BLaER1 (cell line): ENCODE measurements around the gene SASS6.

Experiments
- H3K27ac ChIP-seq: shearing (Covaris generic); formaldehyde crosslinking; 2 replicates; pipeline ENCODE4 v1.8.1; 2022
- H3K27me3 ChIP-seq: shearing (Covaris generic); formaldehyde crosslinking; 2 replicates; pipeline ENCODE4 v1.8.1; 2022
- H3K36me3 ChIP-seq: shearing (Covaris generic); formaldehyde crosslinking; 2 replicates; pipeline ENCODE4 v1.8.1; 2022
- H3K4me1 ChIP-seq: shearing (Covaris generic); formaldehyde crosslinking; 2 replicates; pipeline ENCODE4 v1.8.1; 2022
- H3K4me2 ChIP-seq: shearing (Covaris generic); formaldehyde crosslinking; 2 replicates; pipeline ENCODE4 v1.8.1; 2022
- H3K4me3 ChIP-seq: shearing (Covaris generic); formaldehyde crosslinking; 2 replicates; pipeline ENCODE4 v1.8.1; 2022
- H3K9ac ChIP-seq: shearing (Covaris generic); formaldehyde crosslinking; 2 replicates; pipeline ENCODE4 v1.8.1; 2022
- H3K9me3 ChIP-seq: shearing (Covaris generic); formaldehyde crosslinking; 2 replicates; pipeline ENCODE4 v1.8.1; 2022
- H4K20me1 ChIP-seq: shearing (Covaris generic); formaldehyde crosslinking; 2 replicates; pipeline ENCODE4 v1.8.1; 2022
- Cebpa-rat ChIP-seq: shearing (Covaris generic); IDR thresholded peaks from 2 replicates; pipeline ENCODE4 v1.8.1; 2022

The SASS6 gene

GRCh38 chr1:100076319-100076718, 56.4 kb downstream of the SASS6 start:
- Histone ChIP-seq H3K27me3 (no peaks in the 10 kb centered on the region), H3K4me2 (no peak overlapping the region), H3K27ac (no peak overlapping the region), H4K20me1 (no peaks in the 10 kb centered on the region), H3K36me3 (peaks cover 88% of the 10 kb centered on the region), H3K9me3 (no peaks in the 10 kb centered on the region), H3K9ac (no peak overlapping the region), H3K4me3 (no peak overlapping the region), H3K4me1 (no peaks in the 10 kb centered on the region)
- TF ChIP-seq Cebpa-rat: no peak

- no peak overlapping the region for H3K27ac ChIP-seq
- no peak overlapping the region for H3K9ac ChIP-seq
- H3K36me3 ChIP-seq: peaks cover 88% of the 10 kb centered on the region
- no peaks in the 10 kb centered on the region for H4K20me1 ChIP-seq
- TF ChIP-seq Cebpa-rat: no peak
- H3K4me3 ChIP-seq: no peak overlapping the region
- H3K4me2 ChIP-seq: no peak overlapping the region
- H3K9me3 ChIP-seq: no peaks in the 10 kb centered on the region
- H3K27me3 ChIP-seq: no peaks in the 10 kb centered on the region
- no peaks in the 10 kb centered on the region for H3K4me1 ChIP-seq
Observed at GRCh38 chr1:100075773-100076172, 57.0 kb downstream of the SASS6 start.

GRCh38 chr1:100074604-100075395, 57.9 kb downstream of the SASS6 start:
- no peaks in the 10 kb centered on the region for H3K9me3 ChIP-seq
- H3K27me3 ChIP-seq: no peaks in the 10 kb centered on the region
- no peaks in the 10 kb centered on the region for H3K4me1 ChIP-seq
- TF ChIP-seq Cebpa-rat: no peak
- H4K20me1 ChIP-seq: 0 out of 2 replicates have a peak, but pooled peaks cover 4% of the 10 kb centered on the region
- H3K4me2 ChIP-seq: no peak overlapping the region
- H3K27ac ChIP-seq: no peak overlapping the region
- H3K9ac ChIP-seq: no peak overlapping the region
- H3K4me3 ChIP-seq: no peak overlapping the region
- H3K36me3 ChIP-seq: peaks cover 88% of the 10 kb centered on the region

GRCh38 chr1:100073531-100073930, 59.2 kb downstream of the SASS6 start:
- Histone ChIP-seq H3K4me2 (no peak overlapping the region), H3K4me3 (no peak overlapping the region), H4K20me1 (0 out of 2 replicates have a peak, but pooled peaks cover 17% of the 10 kb centered on the region), H3K9ac (no peak overlapping the region), H3K4me1 (no peaks in the 10 kb centered on the region), H3K27me3 (no peaks in the 10 kb centered on the region), H3K27ac (no peak overlapping the region), H3K9me3 (no peaks in the 10 kb centered on the region), H3K36me3 (peaks cover 88% of the 10 kb centered on the region)
- no peak for TF ChIP-seq Cebpa-rat

GRCh38 chr1:100070201-100070939, 62.4 kb downstream of the SASS6 start:
- no peaks in the 10 kb centered on the region for H3K9me3 ChIP-seq
- H3K9ac ChIP-seq: no peak overlapping the region
- no peak overlapping the region for H3K4me3 ChIP-seq
- H3K27me3 ChIP-seq: no peaks in the 10 kb centered on the region
- TF ChIP-seq Cebpa-rat: no peak
- no peak overlapping the region for H3K27ac ChIP-seq
- H3K36me3 ChIP-seq: peaks cover 99% of the 10 kb centered on the region
- no peak overlapping the region for H3K4me2 ChIP-seq
- 0 out of 2 replicates have a peak, but pooled peaks cover 27% of the 10 kb centered on the region for H4K20me1 ChIP-seq
- no peaks in the 10 kb centered on the region for H3K4me1 ChIP-seq

GRCh38 chr1:100065969-100066227, 66.8 kb downstream of the SASS6 start:
- no peak overlapping the region for H3K4me3 ChIP-seq
- no peaks in the 10 kb centered on the region for H3K27me3 ChIP-seq
- H3K4me1 ChIP-seq: no peaks in the 10 kb centered on the region
- H3K27ac ChIP-seq: no peak overlapping the region
- H3K4me2 ChIP-seq: no peak overlapping the region
- H3K9ac ChIP-seq: no peak overlapping the region
- peaks cover 95% of the 10 kb centered on the region for H3K36me3 ChIP-seq
- H3K9me3 ChIP-seq: no peaks in the 10 kb centered on the region
- H4K20me1 ChIP-seq: 0 out of 2 replicates have a peak, but pooled peaks cover 39% of the 10 kb centered on the region
- no peak for TF ChIP-seq Cebpa-rat

- H3K9me3 ChIP-seq: no peaks in the 10 kb centered on the region
- H4K20me1 ChIP-seq: 0 out of 2 replicates have a peak, but pooled peaks cover 39% of the 10 kb centered on the region
- H3K36me3 ChIP-seq: peaks cover 95% of the 10 kb centered on the region
- no peak overlapping the region for H3K4me3 ChIP-seq
- no peak overlapping the region for H3K27ac ChIP-seq
- H3K9ac ChIP-seq: no peak overlapping the region
- H3K4me2 ChIP-seq: no peak overlapping the region
- no peak for TF ChIP-seq Cebpa-rat
- H3K4me1 ChIP-seq: no peaks in the 10 kb centered on the region
- H3K27me3 ChIP-seq: no peaks in the 10 kb centered on the region
Observed at GRCh38 chr1:100065183-100065968, 67.4 kb downstream of the SASS6 start.

- Histone ChIP-seq H3K9ac (no peak overlapping the region), H3K4me2 (no peak overlapping the region), H3K4me3 (no peak overlapping the region), H3K27ac (no peak overlapping the region), H4K20me1 (peaks cover 45% of the 10 kb centered on the region), H3K27me3 (no peaks in the 10 kb centered on the region), H3K4me1 (no peaks in the 10 kb centered on the region), H3K36me3 (peaks cover 86% of the 10 kb centered on the region), H3K9me3 (no peaks in the 10 kb centered on the region)
- no peak for TF ChIP-seq Cebpa-rat
Observed at GRCh38 chr1:100061681-100062080, 71.0 kb downstream of the SASS6 start.

GRCh38 chr1:100053727-100054126, 79.0 kb downstream of the SASS6 start:
- Histone ChIP-seq H3K4me1 (no peaks in the 10 kb centered on the region), H3K36me3 (peaks cover 67% of the 10 kb centered on the region), H3K9ac (no peak overlapping the region), H3K4me3 (no peak overlapping the region), H3K9me3 (no peaks in the 10 kb centered on the region), H4K20me1 (peaks cover 99% of the 10 kb centered on the region), H3K27me3 (no peaks in the 10 kb centered on the region), H3K27ac (no peak overlapping the region), H3K4me2 (no peak overlapping the region)
- no peak for TF ChIP-seq Cebpa-rat

GRCh38 chr1:100053119-100053518, 79.6 kb downstream of the SASS6 start:
- Histone ChIP-seq H3K4me2 (no peak overlapping the region), H3K27me3 (no peaks in the 10 kb centered on the region), H3K27ac (no peak overlapping the region), H3K36me3 (peaks cover 66% of the 10 kb centered on the region), H3K4me3 (no peak overlapping the region), H3K4me1 (no peaks in the 10 kb centered on the region), H4K20me1 (peaks cover 99% of the 10 kb centered on the region), H3K9ac (no peak overlapping the region), H3K9me3 (no peaks in the 10 kb centered on the region)
- no peak for TF ChIP-seq Cebpa-rat
